MM.1S (cell line): ENCODE measurements around the gene BPIFB3.

Experiments used
- CTCF ChIP-seq: fragments of 300-600 bp; sonication (generic); IDR thresholded peaks from 2 replicates; pipeline ENCODE4 v1.5.1; 2016; ENCODE audit warnings: antibody characterized with exemption, low read length, mixed read lengths
- EZH2 ChIP-seq: fragments of 300-600 bp; sonication (generic); optimal IDR thresholded peaks from 2 replicates; pipeline ENCODE3; 2017; ENCODE audit warnings: low read depth, mild to moderate bottlenecking, antibody characterized with exemption, low read length, mixed read lengths
- EZH2phosphoT487 ChIP-seq: fragments of 300-600 bp; sonication (generic); IDR thresholded peaks from 2 replicates; pipeline ENCODE4 v1.6.1; 2018; ENCODE audit warnings: antibody characterized with exemption, low read length

GRCh38 chr20:33082546-33082945 lies 28.8 kb downstream of the BPIFB3 start:
- TF ChIP-seq CTCF, result no peak
- TF ChIP-seq EZH2phosphoT487, result no peak
- no peak for TF ChIP-seq EZH2
